NCI-H82 treated with DMSO at 0.1 percent for 48 hours (cell line): ENCODE results near the gene SLC2A2.
"Not testable (repeated sequence)": the region's sequence is repeated elsewhere in the genome, so short reads cannot be mapped to it uniquely, and the experiment has no call there.

Experiments used
- DNase-seq: peaks from one replicate; lab custom pipeline; 2025; ENCODE audit not compliant: unreplicated experiment; lab: John Stamatoyannopoulos, UW

SLC2A2 gene

GRCh38 chr3:170989100-170989648 lies 37.3 kb downstream of the SLC2A2 start:
- DNase-seq = no peak

GRCh38 chr3:170988378-170988777 lies 38.1 kb downstream of the SLC2A2 start:
- no peak for DNase-seq

- no peak for DNase-seq
These were observed 41.2 kb downstream of the SLC2A2 start for GRCh38 chr3:170985304-170985703.

- no peak for DNase-seq
These were observed 43.8 kb downstream of the SLC2A2 start for GRCh38 chr3:170982733-170983132.

- DNase-seq = no peak
These were observed 46.1 kb downstream of the SLC2A2 start for GRCh38 chr3:170980399-170980798.

GRCh38 chr3:170977949-170978745 lies 48.4 kb downstream of the SLC2A2 start:
- DNase-seq = no peak

- DNase-seq = no peak
These were observed 50.4 kb downstream of the SLC2A2 start for GRCh38 chr3:170976190-170976519.

GRCh38 chr3:170975283-170976189 lies 51.0 kb downstream of the SLC2A2 start:
- no peak for DNase-seq

- DNase-seq = no peak
These were observed 51.6 kb downstream of the SLC2A2 start for GRCh38 chr3:170974872-170975271.

GRCh38 chr3:170972917-170973316 lies 53.6 kb downstream of the SLC2A2 start:
- DNase-seq = not testable (repeated sequence)

GRCh38 chr3:170967126-170967525 lies 59.4 kb downstream of the SLC2A2 start:
- no peak for DNase-seq

- no peak for DNase-seq
These were observed 60.0 kb downstream of the SLC2A2 start for GRCh38 chr3:170966495-170966894.

GRCh38 chr3:170962411-170962810 lies 64.1 kb downstream of the SLC2A2 start:
- no peak for DNase-seq

- DNase-seq = peak; percentile 34
These were observed 64.7 kb downstream of the SLC2A2 start for GRCh38 chr3:170961616-170962400.

GRCh38 chr3:170959457-170959856 lies 67.1 kb downstream of the SLC2A2 start:
- DNase-seq = no peak

- no peak for DNase-seq
These were observed 69.9 kb downstream of the SLC2A2 start for GRCh38 chr3:170956647-170957046.

GRCh38 chr3:170953736-170954135 lies 72.8 kb downstream of the SLC2A2 start:
- no peak for DNase-seq

GRCh38 chr3:170953229-170953628 lies 73.3 kb downstream of the SLC2A2 start:
- no peak for DNase-seq

- DNase-seq = no peak
These were observed 77.3 kb downstream of the SLC2A2 start for GRCh38 chr3:170949211-170949610.

- no peak for DNase-seq
These were observed 79.3 kb downstream of the SLC2A2 start for GRCh38 chr3:170947018-170947769.
